Mucosa of rectum (tissue), 2 donors: Measurements from ENCODE around the gene STX18.

Experiments used
- H3K27ac ChIP-seq, 2 donors: one replicate each; pipeline ENCODE4 v1.7.0; 2013; ENCODE audit warnings: inconsistent platforms in 2 of 2, low read depth in 2 of 2, low read length in 2 of 2
- H3K27me3 ChIP-seq, 2 donors: one replicate each; pipeline ENCODE4 v1.7.0; 2013; ENCODE audit warnings: low read length in 2 of 2; ENCODE audit not compliant: control insufficient read depth in 2 of 2, insufficient read depth in 2 of 2
- H3K36me3 ChIP-seq, 2 donors: one replicate each; pipeline ENCODE4 v1.7.0; 2013; ENCODE audit warnings: low read length in 2 of 2; ENCODE audit not compliant: control insufficient read depth in 2 of 2, insufficient read depth in 2 of 2
- H3K4me1 ChIP-seq, 2 donors: one replicate each; pipeline ENCODE4 v1.7.0; 2013; ENCODE audit warnings: low read length in 2 of 2, mild to moderate bottlenecking in 1 of 2; ENCODE audit not compliant: control insufficient read depth in 2 of 2, insufficient read depth in 2 of 2
- H3K4me3 ChIP-seq, 2 donors: one replicate each; pipeline ENCODE4 v1.7.0; 2013; ENCODE audit warnings: low read length in 2 of 2
- H3K9ac ChIP-seq, 2 donors: one replicate each; pipeline ENCODE4 v1.7.0; 2013; ENCODE audit warnings: low read length in 2 of 2, low read depth in 1 of 2, mild to moderate bottlenecking in 1 of 2
- H3K9me3 ChIP-seq, 2 donors: one replicate each; pipeline ENCODE4 v1.7.0; 2013; ENCODE audit warnings: low read length in 2 of 2; ENCODE audit not compliant: control insufficient read depth in 2 of 2
- donor health status: healthy.
- donor health status: Normal muscosa, but diverticular disease.

Gene STX18

DNA sequence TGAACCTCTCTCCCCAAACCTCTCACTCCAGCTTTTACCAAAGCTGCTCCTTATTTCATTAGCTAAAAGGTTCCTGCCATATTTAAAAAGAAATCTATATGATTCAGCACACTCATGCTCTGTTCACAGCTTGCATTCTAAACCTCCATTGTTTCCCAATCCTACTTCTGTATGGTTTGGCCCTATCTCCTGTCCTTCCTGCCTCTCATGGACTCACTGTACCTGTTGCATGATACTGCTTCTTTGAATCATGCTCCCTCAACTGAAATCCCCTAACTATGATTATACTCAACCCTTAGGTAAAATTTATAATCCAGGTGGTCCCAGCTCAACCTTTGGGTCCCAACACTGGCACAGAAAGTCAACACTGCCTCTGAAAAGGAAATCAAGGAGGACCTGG lies 6.3 kb downstream of the STX18 start:
- no peaks in the 10 kb centered on the region for H3K9me3 ChIP-seq
- H3K4me1 ChIP-seq = peaks cover 5 to 9% of the 10 kb centered on the region in 2 donors
- H3K36me3 ChIP-seq = peaks cover 2% of the 10 kb centered on the region in 2 donors
- H3K9ac ChIP-seq = no peak overlapping the region
- H3K4me3 ChIP-seq = no peak overlapping the region
- no peaks in the 10 kb centered on the region for H3K27me3 ChIP-seq
- H3K27ac ChIP-seq = no peak overlapping the region

DNA sequence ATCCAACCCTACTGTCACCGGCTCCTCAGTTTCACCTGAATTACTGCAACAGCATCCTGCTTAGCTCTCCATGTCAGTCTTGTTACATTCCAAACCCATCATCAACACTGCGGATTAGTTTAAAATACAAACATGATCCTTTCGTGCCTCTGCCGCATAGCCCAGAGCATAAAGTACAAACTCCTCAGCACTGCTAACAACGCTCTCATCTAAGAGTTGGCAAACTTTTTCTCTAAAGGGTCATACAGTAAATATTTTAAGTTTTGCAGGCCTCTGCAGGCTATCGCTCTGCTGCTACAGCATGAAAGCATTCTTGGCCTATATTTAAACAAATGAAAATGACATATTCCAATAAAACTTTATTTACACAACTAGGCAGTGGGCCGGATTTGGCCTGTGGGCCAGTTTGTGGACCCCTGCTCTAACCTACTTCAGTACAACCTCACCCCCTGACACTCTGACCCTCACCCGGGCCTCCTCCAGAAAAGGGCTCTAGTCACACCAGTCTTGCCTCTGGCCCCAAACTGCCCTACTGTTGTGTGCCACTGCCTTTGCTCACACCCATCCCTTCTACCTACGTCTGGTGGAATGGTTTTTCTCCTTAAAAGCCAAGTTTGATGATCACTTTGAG lies 7.2 kb downstream of the STX18 start:
- H3K27ac ChIP-seq = no peak overlapping the region
- peaks cover 2% of the 10 kb centered on the region in 2 donors for H3K36me3 ChIP-seq
- no peak overlapping the region for H3K9ac ChIP-seq
- no peak overlapping the region for H3K4me3 ChIP-seq
- H3K4me1 ChIP-seq = peaks cover 0 to 4% of the 10 kb centered on the region in 2 donors
- H3K27me3 ChIP-seq = no peaks in the 10 kb centered on the region
- H3K9me3 ChIP-seq = no peaks in the 10 kb centered on the region

DNA sequence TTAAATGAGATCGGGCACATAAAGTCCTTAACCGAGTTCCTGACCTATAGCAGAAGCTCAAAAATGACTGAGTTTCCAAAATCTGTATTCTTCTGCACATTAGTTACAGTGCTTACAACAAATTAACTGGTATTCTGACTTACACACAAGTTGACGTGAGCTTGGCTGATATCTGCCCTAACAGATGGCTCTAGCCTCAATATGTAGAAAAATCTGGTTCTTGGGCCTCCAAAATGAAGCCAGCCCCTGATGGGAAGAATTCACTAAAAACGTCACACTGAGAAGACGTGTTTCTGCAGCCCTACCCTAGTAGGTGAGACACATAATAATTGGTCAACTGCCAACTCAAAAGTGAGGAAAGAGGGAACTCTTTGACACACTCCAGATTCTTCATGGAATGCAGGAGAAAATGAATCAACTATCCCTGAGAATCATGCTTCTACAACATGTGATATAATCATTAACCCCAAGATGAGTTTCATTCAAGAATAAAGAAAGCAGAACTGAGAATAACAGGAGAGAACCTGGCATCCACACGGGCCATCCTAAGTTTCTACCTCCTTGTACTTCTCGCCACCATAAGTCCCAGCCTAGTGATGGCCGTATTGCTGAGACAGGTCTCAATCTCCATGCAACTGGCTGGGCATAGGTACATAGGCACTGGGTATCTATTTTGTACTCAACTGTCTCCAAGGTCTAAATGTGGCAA lies 8.2 kb downstream of the STX18 start:
- peaks cover 2% of the 10 kb centered on the region in 2 donors for H3K36me3 ChIP-seq
- no peak overlapping the region for H3K9ac ChIP-seq
- H3K4me1 ChIP-seq = no peaks in the 10 kb centered on the region
- no peak overlapping the region for H3K27ac ChIP-seq
- H3K9me3 ChIP-seq = no peaks in the 10 kb centered on the region
- H3K4me3 ChIP-seq = no peak overlapping the region
- no peaks in the 10 kb centered on the region for H3K27me3 ChIP-seq

DNA sequence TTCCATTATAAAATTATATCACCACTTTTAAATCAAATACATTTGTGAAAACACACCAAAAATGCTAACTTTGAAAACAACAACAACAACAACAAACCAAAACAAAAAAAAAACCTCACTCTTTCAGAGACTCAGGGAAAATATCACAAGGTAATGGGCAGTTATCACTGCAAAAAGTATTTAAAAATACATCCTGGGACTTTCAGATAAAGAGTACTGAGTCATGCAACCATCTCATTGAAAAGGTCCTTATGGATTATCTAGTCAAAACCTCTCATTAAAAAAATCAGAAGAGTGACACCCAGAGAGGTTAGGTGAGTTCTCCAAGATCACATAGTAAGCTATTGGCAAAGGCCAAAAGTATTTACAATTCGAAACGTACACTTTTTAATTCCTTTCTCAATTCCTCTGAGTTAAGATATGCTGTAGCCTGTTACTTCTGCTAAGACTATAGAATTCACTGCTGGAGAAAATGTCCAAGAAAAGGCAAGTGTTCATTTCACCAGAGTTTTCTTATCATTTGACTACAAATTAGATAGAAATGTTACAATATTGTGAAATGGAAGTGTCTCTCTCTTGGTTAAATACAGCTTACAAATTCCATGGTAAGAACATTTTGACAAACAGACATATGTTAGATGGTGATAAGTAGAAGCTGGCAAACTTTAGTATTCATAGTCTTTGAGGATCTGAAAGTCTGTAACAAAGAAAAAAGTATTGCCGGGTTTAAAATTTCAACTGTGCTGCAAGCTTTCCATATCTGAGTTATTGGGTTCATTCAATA lies 9.3 kb downstream of the STX18 start:
- Histone ChIP-seq H3K9ac (no peak overlapping the region), H3K4me3 (no peak overlapping the region), H3K27me3 (no peaks in the 10 kb centered on the region), H3K36me3 (peaks cover 2 to 5% of the 10 kb centered on the region in 2 donors), H3K27ac (no peak overlapping the region), H3K9me3 (no peaks in the 10 kb centered on the region), H3K4me1 (no peaks in the 10 kb centered on the region)

DNA sequence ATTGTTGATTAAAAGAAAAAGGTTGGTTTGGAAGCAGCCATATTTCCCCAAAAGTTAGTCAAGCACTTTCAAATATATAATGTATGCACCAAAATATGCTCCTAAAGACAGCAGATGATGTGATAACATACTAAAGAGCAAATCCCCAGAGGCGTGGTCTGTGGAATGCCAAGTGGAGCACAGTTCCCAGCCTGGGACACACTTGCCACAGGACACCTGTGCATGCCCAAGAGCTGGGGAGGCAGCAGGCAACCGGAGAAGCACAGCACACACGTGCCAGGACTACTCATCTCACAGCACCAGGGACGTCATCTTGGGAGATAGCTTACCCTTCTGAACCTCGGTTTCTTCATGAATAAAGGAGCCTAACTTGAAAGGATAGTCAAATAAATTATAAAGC lies 12.5 kb downstream of the STX18 start:
- no peak overlapping the region for H3K27ac ChIP-seq
- no peak overlapping the region for H3K9ac ChIP-seq
- H3K9me3 ChIP-seq = no peaks in the 10 kb centered on the region
- no peaks in the 10 kb centered on the region for H3K27me3 ChIP-seq
- peaks cover 0 to 5% of the 10 kb centered on the region in 2 donors for H3K36me3 ChIP-seq
- H3K4me1 ChIP-seq = no peaks in the 10 kb centered on the region
- H3K4me3 ChIP-seq = no peak overlapping the region

DNA sequence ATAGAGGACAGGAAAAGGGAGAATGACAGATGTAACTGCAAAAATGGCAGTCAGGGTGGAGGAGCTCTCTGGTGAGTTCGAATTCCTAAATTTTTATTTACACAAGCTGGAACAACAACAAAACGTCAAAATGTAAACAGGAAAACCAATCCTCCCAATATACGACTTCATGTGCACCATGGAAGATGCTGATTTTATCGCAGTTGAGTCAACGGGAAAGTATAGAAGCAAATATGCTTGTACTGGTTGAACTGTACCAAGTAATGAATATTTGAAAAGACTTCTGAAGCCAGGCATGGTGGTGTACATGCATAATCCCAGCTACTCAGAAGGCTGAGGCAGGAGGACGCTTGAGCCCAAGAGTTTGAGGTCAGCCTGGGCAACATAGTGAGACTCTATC lies 15.4 kb downstream of the STX18 start:
- no peaks in the 10 kb centered on the region for H3K9me3 ChIP-seq
- no peaks in the 10 kb centered on the region for H3K27me3 ChIP-seq
- H3K9ac ChIP-seq = no peak overlapping the region
- peaks cover 0 to 4% of the 10 kb centered on the region in 2 donors for H3K36me3 ChIP-seq
- H3K27ac ChIP-seq = no peak overlapping the region
- no peaks in the 10 kb centered on the region for H3K4me1 ChIP-seq
- no peak overlapping the region for H3K4me3 ChIP-seq

DNA sequence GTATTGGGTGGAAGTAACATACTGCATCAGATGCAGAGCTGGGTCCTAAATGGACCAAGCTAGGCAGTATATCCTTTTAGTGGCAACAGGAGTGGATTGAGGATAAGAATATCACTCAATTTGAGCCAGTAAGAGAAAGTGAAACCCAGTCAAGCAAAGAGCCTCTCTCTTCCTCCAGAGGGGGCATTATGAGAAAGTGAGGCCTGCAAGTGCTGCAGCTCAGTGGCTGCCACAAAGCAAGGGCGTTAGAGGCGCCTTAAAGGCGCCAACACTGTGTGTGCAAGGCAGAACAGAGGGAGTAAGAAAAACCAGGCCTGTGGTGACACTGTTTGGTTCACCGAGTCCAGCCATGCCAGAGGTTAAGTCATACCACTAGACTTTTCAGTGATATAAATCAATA lies 17.5 kb downstream of the STX18 start:
- no peak overlapping the region for H3K4me3 ChIP-seq
- no peaks in the 10 kb centered on the region for H3K4me1 ChIP-seq
- no peaks in the 10 kb centered on the region for H3K27me3 ChIP-seq
- H3K9me3 ChIP-seq = no peaks in the 10 kb centered on the region
- H3K9ac ChIP-seq = no peak overlapping the region
- H3K27ac ChIP-seq = no peak overlapping the region
- H3K36me3 ChIP-seq = peaks cover 0 to 3% of the 10 kb centered on the region in 2 donors

DNA sequence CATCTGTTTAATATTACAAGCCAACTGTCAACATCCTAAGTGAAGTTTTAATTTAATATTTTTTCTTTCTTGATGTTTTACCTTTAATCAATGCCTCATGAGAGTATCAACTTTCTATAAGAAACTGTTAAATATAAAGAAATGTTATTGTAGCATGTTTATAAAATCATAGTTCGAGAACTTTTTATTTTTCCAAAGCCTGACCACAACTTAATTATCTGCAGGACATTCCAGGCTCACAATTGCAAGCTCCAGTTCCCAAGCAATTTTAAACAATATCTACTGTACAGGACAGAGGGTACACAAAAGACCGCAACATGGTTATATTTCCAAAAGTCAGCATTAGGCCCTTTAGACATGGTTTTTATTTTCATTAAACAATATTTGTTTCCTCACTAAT lies 20.1 kb downstream of the STX18 start:
- Histone ChIP-seq H3K4me1 (no peaks in the 10 kb centered on the region), H3K9ac (no peak overlapping the region), H3K27ac (no peak overlapping the region), H3K36me3 (no peaks in the 10 kb centered on the region), H3K9me3 (no peaks in the 10 kb centered on the region), H3K27me3 (no peaks in the 10 kb centered on the region), H3K4me3 (no peak overlapping the region)

DNA sequence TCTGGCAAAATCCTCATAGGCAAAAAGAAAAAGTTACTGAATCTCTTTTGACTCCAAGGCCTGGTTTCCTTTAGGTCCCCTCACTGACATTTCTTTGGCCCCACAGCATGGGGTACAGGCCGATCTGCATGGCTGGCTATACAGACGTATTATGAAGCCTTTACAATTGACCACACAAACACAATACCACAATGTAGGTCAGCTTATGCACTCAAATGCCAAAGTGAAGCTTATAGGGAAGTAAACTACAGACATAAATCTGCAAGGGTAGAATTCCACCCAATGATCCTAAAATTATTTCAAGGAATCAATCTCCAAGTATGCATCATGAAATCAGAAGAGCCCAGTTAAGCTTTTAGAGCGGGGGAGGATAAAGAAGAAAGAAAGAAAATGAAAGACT lies 20.7 kb downstream of the STX18 start:
- no peaks in the 10 kb centered on the region for H3K36me3 ChIP-seq
- no peak overlapping the region for H3K4me3 ChIP-seq
- H3K27me3 ChIP-seq = no peaks in the 10 kb centered on the region
- no peak overlapping the region for H3K9ac ChIP-seq
- no peak overlapping the region for H3K27ac ChIP-seq
- H3K9me3 ChIP-seq = no peaks in the 10 kb centered on the region
- H3K4me1 ChIP-seq = no peaks in the 10 kb centered on the region

DNA sequence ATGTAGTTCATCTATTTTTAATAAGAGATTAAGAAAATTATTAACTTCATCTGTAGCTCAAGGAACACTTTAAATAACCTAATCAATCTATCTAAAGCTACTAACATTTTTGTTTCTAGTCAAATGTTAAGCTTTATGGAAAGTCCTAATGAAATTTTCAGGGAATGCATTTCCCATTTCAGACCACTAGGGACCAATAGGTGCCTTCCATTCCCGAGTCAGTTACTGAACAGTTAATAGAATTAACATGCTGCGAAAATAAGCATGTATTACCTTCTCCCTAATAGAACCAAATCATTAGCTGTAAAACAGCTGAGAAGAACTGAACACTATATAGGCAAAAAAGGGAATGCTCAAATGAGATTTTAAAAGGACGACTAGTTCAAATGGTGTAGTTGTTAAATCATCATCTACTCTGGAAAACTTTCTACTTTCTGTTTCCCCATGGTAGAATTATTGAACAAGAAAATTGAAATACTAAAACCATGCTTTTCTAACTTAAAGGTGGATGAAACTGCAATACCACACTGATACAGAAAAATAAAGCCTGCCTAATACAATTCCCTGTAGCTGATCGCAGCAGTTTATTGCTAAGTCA lies 22.5 kb downstream of the STX18 start:
- H3K4me3 ChIP-seq = no peak overlapping the region
- no peaks in the 10 kb centered on the region for H3K4me1 ChIP-seq

More for the DNA sequence above, 22.5 kb downstream of the STX18 start:
- Histone ChIP-seq H3K36me3 (no peaks in the 10 kb centered on the region), H3K9me3 (no peaks in the 10 kb centered on the region), H3K27ac (no peak overlapping the region), H3K27me3 (no peaks in the 10 kb centered on the region), H3K9ac (no peak overlapping the region)
